ENCODE measurements around the gene BMP6.

Gene BMP6

DNA sequence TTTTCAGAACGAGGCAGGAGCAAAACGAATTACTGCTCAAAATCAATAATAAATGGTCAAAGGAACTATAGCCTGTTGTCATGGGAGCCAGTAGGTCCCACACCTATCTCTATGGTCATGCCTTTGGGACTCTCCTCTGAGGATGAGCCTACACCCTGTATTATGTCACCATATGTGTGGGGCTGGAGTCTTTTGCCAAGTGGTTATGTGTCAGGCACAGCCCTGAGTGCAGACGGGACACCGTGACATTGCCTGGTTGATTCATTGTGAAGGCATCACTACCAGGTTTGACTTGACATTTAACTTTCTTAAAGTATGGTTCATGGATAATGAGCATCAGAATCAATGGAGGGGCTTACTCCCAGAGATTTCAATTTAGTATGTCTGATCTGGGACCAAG is 23.6 kb downstream of the BMP6 start:
- no peak for DNase-seq

- DNase-seq = no peak
Measured at GRCh38 chr6:7750197-7750596, 24.3 kb downstream of the BMP6 start.

DNA sequence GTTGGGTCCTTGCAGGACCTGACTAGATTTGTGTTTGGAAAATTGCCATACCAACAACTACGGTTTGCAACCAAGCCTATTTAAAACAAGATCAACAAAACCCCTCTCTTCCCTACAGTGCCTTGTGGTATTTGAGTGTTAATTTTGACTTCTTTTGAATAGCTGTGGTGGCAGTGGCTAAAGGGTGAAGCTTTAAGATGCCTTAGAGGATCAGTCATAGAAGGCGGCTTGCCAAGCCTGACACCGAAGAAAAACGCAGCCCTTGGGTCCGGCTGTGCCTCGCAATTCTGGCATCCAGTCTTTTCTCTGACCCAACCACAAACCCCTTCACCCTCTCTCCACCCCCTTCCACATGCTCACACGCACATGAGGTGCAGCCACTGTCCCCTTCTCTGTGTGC is 32.6 kb downstream of the BMP6 start:
- DNase-seq = no peak

GRCh38 chr6:7759320-7759719 is 33.4 kb downstream of the BMP6 start:
- no peak for DNase-seq

DNA sequence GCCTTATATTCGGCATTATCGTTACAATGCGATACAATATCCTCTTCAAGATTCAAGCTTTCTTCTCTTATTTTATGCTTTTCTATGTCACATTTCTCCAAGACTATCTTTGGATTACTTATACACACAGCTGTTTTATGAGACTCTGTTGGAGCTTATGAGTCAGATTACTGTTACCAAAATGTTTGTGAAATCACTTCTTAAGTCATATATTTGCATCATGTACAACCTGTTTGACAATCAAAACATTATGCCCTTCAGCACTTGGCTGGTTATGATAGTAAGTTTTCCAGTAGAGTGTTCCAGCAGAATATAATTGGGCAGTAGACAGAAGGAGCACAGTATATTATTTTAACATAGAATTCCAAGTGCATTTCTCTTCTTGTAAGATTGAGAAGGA is 35.2 kb downstream of the BMP6 start:
- DNase-seq = no peak

GRCh38 chr6:7762760-7763159 is 36.9 kb downstream of the BMP6 start:
- no peak for DNase-seq

GRCh38 chr6:7763881-7764280 is 38.0 kb downstream of the BMP6 start:
- DNase-seq = no peak

DNA sequence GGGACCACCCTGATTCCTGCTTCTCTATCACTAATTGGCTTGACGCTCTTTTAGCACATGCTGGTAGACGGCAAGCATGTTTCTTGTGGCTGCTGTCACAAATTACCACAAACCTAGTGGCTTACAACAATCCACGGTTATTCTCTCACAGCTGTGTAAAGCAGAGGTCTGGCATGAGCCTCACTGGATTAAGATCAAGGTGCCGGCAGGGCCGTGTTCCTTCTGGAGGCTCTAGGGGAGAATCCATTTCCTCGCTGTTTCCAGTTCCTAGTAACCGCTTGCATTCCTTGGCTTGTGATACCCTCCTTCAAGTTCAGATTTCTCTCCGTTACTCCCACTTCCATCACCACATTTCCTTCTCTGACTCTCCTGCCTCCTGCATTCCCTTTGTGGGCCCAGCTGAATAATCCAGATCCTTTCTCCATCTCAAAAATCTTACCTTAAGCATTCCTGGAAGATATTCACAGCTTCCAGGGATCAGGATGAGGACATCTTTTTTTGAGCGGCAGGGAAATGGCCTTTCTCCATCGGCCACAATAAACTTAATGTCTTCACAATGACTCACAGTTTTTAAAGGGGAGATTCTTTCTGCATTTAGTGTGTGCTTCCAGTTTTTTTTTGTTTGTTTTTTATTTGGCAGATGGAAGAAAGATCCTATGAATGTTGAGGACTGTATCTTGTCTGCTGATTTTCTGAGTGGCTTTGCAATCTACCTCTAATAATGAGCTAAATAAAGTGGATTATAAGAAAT is 39.9 kb downstream of the BMP6 start:
- DNase-seq = no peak

GRCh38 chr6:7769702-7770101 is 43.8 kb downstream of the BMP6 start:
- no peak for DNase-seq

GRCh38 chr6:7770111-7770510 is 44.2 kb downstream of the BMP6 start:
- no peak for DNase-seq

GRCh38 chr6:7770601-7771000 is 44.7 kb downstream of the BMP6 start:
- no peak for DNase-seq

DNA sequence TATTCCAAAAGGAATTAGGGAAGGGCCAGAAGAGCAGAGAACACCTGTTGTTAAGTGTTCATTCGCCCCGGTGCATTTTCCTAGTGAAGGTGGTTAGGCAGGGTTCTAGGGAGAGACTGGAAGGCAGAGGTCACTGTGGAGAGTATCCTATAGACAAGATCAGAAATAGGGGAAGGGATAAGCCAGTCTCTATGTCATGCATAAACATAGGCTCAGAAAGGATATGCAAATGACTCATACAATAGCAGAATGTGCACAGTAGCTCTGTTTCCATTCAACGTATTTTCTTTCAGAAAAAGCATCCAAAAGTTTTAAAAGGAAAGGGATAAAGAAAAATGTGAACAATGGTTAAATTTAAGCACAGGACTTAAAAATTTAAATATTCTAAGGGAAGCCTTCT is 47.4 kb downstream of the BMP6 start:
- no peak for DNase-seq

GRCh38 chr6:7773914-7774313 is 48.0 kb downstream of the BMP6 start:
- no peak for DNase-seq

DNA sequence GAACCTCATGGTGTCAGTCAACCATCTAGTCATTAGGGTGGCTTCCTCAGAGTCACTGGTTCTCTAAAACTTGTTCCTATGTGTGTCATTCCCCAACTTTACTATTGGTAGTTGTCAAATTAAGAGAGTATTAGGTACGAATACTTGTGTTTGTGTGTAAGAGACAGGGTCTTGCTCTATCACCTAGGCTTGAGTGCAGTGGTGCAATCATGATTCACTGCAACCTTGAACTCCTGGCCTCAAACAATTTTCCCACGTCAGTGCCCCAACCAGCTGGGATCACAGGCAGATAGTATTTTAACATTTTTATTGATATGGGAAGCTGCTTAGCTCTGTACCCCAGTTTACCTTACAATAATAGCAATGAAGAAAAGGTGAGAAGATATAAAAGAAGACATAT is 50.6 kb downstream of the BMP6 start:
- no peak for DNase-seq

- DNase-seq = no peak
Measured at GRCh38 chr6:7777074-7777473, 51.2 kb downstream of the BMP6 start.

DNA sequence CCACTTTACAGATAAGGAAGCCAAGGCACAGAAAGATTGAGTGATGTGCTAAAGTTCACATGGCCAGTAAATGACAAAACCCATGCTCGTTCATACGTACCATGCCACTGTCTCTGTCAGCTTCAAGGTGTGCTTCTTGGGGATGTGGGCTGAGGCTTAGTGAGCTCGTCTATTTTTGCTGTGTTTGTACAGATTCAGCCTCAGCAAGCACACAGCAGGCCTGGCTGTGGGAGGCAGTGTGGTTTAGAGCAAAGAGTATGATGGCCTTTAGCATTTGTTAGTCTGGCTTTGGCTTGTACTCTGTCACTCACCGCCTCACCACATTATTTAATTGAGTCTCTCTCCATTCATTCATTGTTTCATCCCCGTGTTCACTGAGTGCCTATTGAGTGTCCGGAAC is 55.3 kb downstream of the BMP6 start:
- DNase-seq = no peak

- no peak for DNase-seq
Measured at GRCh38 chr6:7784248-7784647, 58.3 kb downstream of the BMP6 start.

DNA sequence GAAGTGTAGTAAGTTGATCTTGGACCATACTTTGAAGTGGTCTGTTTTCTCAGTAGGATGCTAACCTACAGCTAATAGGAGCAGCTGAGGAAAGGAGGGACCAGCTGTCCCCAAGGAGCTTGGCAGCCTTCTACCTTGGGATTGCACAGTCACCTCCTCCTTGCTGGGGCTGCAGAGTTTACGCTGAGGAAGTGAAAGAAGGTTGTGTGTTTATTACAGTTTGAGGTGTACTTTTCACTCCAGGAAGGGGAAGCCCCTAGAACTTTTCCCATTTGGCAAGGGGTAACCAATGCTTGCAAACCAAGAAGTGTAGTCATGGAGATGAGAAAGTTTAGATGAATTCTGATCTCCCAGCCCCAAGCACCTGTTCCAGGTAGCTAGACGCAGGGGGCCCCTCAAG is 58.8 kb downstream of the BMP6 start:
- no peak for DNase-seq

DNA sequence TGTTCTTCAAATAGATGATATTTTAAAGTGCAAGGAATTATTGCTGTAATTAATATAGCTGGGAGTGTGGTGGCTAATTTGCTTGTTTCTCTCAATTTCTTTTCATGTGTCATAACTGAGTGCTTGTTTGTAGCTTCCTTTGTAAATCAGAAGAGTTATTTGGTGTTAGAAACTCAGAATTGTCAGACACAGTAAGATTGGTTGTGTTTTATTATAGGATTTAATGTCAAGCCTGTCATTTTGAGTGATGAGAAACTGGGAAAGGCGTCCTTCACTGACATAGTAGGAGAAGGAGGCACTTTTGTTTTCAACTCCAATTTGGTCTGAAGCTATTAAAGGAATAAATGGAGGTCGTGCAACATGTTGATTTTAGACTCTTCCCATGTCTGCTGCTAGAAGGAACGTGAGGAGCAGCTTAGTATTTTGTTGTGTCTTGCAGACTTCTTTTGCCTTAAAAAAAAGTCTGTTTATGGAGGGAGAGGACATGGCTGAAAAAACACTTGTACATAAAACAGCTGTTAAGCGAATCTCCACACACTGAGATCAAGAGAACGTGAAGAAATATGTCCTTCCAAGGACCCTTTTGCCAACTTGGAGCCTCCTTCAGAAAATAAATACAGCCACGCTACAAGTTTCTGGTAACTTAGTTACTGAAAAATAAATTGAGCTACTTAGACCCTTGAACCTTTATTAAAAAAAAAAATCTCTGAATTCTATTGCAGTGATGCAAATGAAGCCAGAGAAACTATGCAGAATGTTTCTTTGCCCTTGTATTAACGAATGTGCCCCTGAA is 59.5 kb downstream of the BMP6 start:
- no peak for DNase-seq

DNA sequence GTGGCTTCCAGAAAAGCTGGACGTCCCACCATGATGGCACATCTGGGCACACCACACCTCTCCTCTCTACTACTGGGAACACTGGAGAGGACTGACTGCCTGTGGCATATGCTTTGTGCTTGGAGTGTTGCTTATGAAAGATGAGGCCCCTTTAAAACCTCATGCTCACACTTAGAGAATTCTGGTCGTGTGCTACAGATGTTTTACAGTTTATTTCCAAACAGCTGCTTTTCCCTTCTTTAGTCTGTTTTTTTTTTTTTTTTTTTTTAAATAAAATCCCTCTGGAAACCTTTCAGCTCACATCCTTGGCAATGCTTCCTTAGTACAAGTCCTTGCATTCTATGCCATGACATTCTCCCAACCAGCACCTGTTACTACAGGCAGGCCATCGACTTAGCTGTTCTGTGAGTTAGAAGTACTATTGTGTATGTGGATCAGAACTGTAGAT is 60.3 kb downstream of the BMP6 start:
- no peak for DNase-seq

DNA sequence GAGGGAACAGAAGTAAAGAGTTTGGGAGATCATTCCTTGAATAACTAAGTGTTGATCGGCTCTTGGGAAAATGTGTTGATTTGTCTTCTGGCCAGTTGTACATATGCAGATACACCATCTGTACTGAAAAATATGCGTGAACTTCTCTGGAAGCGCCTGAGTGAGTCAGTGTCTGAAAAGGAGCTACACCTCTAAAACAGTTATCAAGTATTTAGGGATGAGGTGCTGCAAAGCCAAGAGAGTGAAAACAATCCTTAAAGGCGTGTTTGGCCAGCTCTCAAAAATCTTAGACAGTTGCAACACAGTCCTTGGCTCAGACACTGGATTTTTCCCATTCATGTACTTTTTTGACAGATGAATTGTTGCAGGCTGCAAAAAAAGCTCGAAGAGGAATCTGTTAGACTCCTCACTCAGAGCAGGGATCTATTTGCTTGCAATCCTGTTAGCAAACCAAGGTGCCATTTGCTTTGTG is 61.3 kb downstream of the BMP6 start:
- DNase-seq = no peak

GRCh38 chr6:7787731-7788130 is 61.8 kb downstream of the BMP6 start:
- no peak for DNase-seq

DNA sequence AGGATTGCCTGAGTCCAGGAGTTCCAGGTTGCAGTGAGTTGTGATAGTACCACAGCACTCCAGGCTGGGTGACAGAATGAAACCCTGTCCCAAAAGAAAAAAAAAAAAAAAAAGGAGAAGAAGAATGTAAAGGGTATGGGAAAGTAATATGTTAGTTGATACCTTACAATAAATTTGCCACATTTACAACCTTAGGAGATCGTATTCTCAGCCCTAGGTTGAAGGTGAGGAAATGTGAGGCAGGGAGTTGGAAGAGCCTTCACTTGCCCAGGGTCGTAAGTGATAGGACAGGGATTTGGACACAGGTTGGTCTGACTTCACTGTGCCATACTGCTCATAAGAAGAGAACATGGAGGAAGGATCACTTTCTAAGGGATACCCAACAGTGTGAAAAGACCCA is 68.6 kb downstream of the BMP6 start:
- no peak for DNase-seq

DNA sequence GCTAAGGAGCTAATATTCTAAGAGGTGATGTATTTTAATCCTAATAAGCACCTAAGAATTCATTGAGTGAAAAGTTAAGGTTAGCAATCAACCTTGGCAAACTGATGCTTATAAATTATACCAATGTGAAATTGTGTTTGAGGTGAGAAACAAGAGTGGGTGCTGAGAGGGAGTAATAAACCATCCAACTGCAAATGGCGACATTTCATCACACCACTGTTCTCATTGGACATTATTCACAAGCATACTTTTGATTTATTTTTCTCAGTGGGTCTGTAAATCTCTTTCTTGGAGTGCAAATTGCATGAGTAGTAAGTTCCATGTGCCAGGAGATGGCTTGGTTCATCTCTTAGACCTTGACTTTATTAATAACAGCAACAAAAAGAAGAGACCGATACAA is 71.5 kb downstream of the BMP6 start:
- DNase-seq = no peak

Measured in activated effector memory CD4-positive, alpha-beta T cell treated with anti-CD3 and anti-CD28 coated beads, Interleukin-2, amount 50 U/mL, for 16 hours (primary cell).